NCI-H146 treated with DMSO at 0.1 percent for 48 hours (cell line): ENCODE measurements around the gene TNKS1BP1.

Experiments used
- DNase-seq: peaks from one replicate; lab custom pipeline; 2025; ENCODE audit not compliant: unreplicated experiment; lab: John Stamatoyannopoulos, UW

Gene TNKS1BP1

DNA sequence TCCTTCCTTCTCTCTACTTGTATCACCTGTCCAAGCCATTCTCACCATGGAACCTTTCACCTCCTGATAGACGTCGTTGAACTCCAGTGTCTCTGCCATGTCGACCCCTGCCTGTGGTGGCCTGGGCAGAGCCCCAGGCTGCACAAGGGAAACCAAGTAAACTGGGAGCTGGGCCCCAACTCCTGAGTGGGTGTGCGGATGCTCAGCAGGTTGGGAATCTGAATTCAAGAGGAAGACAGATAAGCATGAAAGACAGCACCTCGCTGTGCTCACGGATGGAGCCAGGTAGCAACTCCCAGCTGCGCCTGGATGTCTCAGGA, 10.2 kb upstream of the TNKS1BP1 start:
- DNase-seq, result no peak

DNA sequence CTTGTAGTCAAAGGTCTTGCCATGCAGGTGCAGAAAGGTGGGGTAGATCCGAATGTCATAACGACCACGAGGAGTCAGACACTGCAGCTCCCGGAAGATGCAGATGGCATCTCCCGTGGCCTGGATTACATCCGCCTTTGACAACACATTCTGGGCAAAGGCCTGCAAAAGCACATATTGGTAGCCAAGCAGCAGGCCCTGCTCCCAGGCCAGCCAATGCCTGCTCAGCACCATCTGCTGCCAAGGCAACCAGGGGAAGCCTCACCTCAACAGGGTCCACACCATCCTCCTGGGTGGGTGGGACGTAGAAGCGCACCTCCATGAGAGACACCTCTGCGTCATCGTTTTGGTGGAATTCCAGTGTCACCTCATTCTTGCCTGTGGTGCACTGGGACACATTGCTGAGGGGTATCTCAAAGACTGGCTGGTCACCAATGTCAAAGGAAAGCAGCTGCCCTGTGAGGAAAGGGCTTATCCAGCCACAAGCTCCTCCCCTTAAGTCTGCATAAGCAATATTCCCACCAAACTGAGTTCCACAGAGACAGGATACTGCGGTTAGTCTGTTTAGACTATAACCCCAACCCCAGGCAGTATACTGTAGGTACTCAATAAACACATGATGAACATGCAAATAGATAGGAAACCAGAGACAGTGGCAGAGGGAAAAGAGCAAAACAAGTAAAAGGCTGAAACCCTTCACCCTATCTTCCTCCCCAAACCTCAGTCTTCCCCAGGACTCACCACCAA, 8.1 kb upstream of the TNKS1BP1 start:
- DNase-seq, result no peak

DNA sequence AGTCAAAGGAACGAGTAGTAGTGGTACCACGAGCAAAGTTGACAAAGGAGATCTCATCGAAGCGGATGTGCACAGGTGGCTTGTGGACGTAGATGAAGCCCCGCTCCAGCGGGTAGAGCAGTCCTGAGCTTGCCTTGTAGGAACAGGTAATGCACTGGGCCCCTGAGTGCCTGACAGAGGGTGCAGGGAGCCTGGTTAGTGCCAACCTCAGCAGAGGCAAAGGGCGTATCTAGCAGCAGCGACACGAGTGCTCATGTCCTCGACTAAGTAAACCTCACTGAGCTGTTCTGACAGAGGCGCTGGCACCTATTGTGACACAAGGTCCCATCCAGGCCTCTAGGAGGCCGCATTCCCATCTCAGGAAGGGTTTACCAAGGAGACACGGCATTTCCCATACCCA, 7.0 kb upstream of the TNKS1BP1 start:
- no peak for DNase-seq

DNA sequence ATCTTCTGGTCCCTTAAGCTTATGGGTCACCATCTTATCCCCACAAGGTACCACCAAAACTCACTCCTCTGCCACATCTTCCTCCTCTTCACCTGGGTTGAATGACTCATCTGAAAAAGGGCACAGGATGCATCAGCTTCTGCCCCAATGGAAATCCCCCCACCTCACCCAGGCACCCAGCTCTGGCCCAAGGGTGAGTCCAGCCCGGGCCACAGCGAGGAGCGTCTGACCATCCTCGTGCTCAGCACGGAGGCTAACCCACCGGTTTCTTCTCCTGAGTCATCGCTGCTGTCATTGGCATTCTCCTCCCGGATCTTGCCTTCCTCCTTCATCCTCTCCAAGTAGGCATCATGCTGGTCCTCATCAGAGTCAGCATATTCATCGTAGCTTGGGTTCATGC, 5.3 kb upstream of the TNKS1BP1 start:
- DNase-seq, result no peak

- no peak for DNase-seq
These were observed 3.0 kb upstream of the TNKS1BP1 start for GRCh38 chr11:57327721-57328120.

- DNase-seq, result no peak
These were observed 940 bp upstream of the TNKS1BP1 start for GRCh38 chr11:57325735-57326048.

DNA sequence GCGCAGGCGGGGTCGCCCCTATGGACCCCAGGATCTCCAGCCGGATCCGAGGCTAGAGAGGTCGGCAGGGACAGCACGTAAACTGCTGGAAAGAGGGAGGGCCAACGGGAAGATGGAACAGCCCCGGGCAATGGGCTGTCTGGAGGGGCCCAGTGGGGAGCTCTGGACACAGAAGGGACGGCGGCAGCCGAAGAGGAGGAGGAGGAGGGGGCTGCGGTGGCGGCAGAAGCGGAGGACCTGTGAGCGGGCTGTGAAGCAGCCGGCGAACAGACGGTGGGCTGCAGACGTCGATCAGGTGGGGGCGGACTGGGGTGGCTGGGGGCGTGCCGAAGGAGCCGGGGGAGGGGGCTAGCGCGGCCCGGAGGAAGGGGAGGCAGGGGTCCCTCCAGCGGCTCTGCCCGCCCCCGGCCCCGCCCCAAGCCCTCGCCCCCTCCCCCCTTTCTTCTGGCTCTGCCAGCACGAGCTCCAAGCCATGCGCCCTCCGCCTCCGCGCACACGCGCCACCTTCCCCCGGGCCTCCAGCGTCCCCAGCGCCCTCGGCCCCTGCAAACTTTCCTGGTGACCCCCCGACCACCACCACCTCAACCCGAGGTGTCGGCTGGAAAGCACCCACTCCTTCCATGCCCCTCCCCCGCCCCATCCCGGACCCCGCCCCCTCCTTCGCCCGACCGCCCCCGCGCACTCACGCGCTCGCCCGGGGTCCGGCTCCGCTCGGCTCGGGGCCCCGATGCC, 432 bp downstream of the TNKS1BP1 start:
- peak; percentile 50 for DNase-seq

GRCh38 chr11:57323855-57324153, 948 bp downstream of the TNKS1BP1 start:
- no peak for DNase-seq

DNA sequence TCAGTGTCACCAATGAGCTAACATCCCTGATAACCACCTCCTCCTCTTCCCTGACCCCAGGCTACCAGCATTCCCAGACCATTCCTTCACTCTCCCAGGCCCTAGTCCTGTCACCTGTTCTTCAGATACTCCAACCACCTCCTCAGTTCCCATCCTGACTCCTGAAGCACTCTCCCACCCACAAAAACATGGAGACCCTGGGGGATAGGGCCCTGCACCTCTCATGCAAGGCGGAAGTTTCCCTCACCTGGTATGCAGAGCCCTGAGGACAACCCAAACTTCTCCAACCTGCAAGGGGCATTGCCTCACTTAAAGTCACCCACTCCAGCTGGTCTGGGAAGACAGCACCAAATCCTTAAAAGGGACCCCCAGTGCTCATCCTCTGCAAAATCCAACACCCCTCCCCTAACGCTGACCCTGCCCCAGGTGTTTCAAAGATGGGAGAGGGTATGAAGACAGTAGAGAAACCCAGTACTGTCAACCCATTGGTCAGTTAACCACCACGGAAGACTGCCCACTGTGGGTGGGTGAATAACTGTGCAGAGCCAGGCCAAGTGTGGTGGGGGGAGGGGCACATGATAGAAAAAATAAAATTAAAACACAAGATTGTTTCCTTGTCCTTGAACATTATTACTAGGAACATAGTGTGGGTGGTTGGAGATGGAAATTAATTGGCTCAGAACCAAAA, 1.4 kb downstream of the TNKS1BP1 start:
- no peak for DNase-seq

- DNase-seq, result no peak
These were observed 2.2 kb downstream of the TNKS1BP1 start for GRCh38 chr11:57322256-57323166.

DNA sequence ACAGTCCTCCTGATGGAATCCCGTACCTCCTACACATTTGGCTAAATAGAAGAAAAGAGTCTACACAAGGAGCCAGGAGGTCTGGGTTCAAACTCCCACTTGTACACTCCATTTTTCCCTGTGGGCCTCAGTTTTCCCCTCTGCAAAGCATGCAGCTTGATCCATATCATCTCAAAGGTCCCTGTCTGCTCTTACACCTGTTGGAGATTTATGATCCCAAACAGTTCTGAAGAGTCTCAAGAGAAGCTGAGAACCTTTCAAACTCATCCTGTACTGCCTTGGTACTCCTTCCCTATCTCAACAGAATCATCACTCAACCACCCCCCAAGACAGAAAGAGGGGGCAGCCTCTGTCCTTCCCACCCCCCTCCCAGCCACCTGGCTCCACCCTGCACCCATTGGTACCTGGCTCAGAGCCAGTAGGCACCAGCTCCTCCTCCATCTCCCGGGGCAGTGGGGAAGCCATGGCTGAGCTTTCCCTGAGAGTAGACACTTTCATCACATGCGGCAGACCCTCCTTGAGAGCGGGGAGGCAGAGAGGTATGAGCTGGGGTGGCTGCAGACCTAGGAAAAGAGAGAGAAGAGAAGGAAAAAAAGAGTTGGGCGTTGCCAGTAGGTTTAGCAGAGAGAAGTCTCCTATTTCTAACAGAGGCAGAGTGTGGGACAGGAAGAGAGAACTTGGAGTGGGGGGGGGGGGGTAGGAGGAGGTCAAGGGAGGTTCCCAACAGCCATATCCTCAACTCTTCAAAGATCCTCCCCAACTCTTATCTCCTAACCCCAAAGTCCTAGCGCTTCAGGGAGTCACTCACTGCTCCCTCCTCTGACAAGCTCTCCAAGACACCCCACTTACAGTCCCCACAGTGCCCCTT, 3.1 kb downstream of the TNKS1BP1 start:
- no peak for DNase-seq

DNA sequence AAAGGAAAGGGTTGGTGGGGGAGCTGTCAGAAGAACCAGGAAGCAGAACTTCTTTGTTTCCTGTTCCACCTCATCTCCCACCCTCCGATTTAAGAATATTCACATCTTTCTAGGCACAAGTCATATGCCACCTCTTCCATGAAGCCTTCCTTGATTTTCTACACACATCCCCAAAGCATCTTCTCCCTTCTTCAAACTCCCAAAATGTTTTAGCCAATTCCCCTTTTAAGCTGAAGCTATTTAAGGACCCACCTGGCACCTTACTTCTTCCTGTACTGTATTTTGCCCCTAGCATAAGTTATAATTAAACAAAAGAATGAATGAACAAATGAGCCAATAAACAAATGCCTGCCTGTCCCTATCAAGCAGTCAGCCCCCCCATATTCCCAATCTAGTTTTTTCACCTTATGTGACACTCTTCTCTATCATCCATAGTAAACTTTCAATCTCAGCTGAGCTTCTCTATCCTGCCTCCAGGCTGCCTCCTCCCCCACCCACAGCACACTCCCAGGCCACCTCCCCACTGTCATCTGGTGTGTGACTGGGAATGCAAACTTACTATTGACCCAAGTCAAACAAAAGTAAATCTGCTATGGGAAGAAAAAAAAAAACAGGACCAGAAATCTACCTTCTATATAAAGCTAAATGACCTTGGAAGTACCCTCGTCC, 3.9 kb downstream of the TNKS1BP1 start:
- no peak for DNase-seq

GRCh38 chr11:57320067-57320718, 4.6 kb downstream of the TNKS1BP1 start:
- no peak for DNase-seq

- DNase-seq, result no peak
These were observed 6.6 kb downstream of the TNKS1BP1 start for GRCh38 chr11:57318178-57318577.

GRCh38 chr11:57316017-57316416, 8.7 kb downstream of the TNKS1BP1 start:
- no peak for DNase-seq

GRCh38 chr11:57315491-57315890, 9.3 kb downstream of the TNKS1BP1 start:
- DNase-seq, result no peak

DNA sequence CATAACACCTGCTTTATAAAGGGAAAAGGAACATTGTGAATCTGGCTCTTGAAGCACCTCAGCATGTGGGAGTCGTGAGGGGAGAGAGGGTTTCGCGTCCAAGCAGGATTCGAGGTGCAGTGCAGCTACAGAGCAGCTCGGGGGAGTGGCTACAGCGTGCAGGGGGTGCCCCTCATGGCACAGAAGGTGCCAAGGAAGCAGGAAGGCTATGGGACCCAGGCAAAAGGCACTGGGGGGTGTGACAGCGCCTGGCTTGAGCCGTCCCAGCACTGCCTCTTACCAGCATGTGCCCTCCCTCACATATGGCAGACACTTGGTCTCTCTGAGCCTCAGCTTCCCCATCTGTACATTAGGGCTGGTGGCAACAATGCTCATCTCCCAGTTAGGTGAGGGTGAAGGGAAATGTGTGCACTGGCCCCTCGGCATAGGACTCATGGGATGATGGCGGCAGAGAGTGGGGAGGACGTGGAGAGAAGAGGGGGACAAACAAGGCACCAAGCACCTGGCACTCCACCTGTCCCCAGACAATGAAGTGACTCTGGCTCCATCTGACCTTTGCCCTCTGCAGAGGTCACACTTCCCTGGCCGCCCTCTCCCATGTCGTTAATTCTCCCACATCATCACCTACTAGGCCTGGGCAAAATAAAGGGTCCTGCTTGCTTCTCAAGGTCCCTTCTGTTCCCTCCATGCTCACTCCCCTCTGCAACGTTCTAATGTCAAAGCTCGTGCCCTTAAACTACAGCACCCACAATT, 10.4 kb downstream of the TNKS1BP1 start:
- no peak for DNase-seq

DNA sequence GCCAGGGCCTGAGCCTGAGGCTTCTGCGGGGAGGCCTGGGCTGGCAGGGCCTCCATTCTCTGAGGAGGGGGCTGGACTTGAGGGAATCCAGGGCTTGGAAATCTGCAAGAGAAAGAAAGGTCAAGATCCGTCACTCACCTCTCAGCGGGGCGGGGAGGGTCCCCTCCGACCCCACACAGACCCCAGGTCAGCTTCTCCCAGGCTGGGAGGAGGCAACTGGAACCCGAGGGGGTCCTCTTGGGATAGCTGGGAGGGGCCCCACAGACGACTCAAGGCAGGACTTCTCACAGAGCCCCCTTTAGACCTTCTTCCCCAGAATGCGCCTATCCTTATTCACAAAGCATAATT, 11.0 kb downstream of the TNKS1BP1 start:
- DNase-seq, result no peak
